ENCODE measurements around the gene ACTR1A. TPM values are rescaled to one million over a fixed set of nuclear protein-coding genes. Genes with fewer than 3 reads are reported as not detected.

The ACTR1A gene
- total RNA-seq: 100 to 1,000 TPM in 5 of 8 experiments, 10 to 100 TPM in 3; 70.4 to 138 (median 108) TPM

- in situ Hi-C loops (cut with MboI; ENCODE audit: low pct_unique_long_range_greater_than_20kb in 2 of 9, low sequenced_read_pairs in 9 of 9, unreplicated experiment in 9 of 9): loop anchor here in 1 of 9 experiments (10.0 kb wide), 1 partner anchor 82 kb away; no protein-coding TSS in a partner anchor
Observed at GRCh38 chr10:102502337-102503151, at the start of gene ACTR1A. ACTR1A (minus strand) TSS chr10:102502712; CDS start chr10:102502647, 65 bp downstream.

GRCh38 chr10:102550636-102551210 is 48.2 kb upstream of the ACTR1A start:
- Histone ChIP-seq H3K4me3 (no peak overlapping the region), H3K27ac (no peak overlapping the region), H3K4me1 (replicated peaks in 1 of 2) (no peaks in the 10 kb centered on the region)
- no peak for ATAC-seq (replicated peaks in 6 of 8)
- in situ Hi-C loops (cut with MboI; ENCODE audit: low pct_unique_long_range_greater_than_20kb in 2 of 9, low sequenced_read_pairs in 9 of 9, unreplicated experiment in 9 of 9): no loop called here
- WGBS, 10 experiments: 80 to 100% (median 100%) methylated on average over 1 to 4 of the region's 9 CpGs; no CpG with 5 or more reads in 2 of the 10 experiments

More at GRCh38 chr10:102502337-102503151, at the start of gene ACTR1A:
- WGBS, 10 experiments: 0 to 2% (median 0%) methylated on average over 2 to 9 of the region's 42 CpGs; no CpG with 5 or more reads in 3 of the 10 experiments
- peak within 1 kb of the TSS; percentile 66 to 73 for H3K27ac ChIP-seq
- peak within 1 kb of the TSS; percentile 72 to 89 (median 86) for H3K4me3 ChIP-seq
- ATAC-seq (replicated peaks in 6 of 8): peak; percentile 57 to 78 (median 71)
- H3K4me1 ChIP-seq (replicated peaks in 1 of 2): peaks cover 0 to 5% of the 10 kb centered on the region in 2 donors

- Histone ChIP-seq H3K27ac (no peak overlapping the region), H3K4me1 (replicated peaks in 1 of 2) (no peaks in the 10 kb centered on the region), H3K4me3 (no peak overlapping the region)
- no peak for ATAC-seq (replicated peaks in 6 of 8)
- in situ Hi-C loops (cut with MboI; ENCODE audit: low pct_unique_long_range_greater_than_20kb in 2 of 9, low sequenced_read_pairs in 9 of 9, unreplicated experiment in 9 of 9): no loop called here
- WGBS, 10 experiments: 100% methylated on average over 1 of the region's 1 CpG; no CpG with 5 or more reads in 7 of the 10 experiments
Observed at GRCh38 chr10:102549549-102549948, 47.0 kb upstream of the ACTR1A start.

GRCh38 chr10:102546606-102547320 is 44.3 kb upstream of the ACTR1A start:
- 0 to 83% (median 80%) methylated on average over 1 to 10 of the region's 12 CpGs; no CpG with 5 or more reads in 5 of the 10 experiments for WGBS, 10 experiments
- ATAC-seq (replicated peaks in 6 of 8): peak in 3 of 8 experiments; percentile 62 to 83 (median 82)
- Histone ChIP-seq H3K27ac (no peak overlapping the region), H3K4me1 (replicated peaks in 1 of 2) (no peaks in the 10 kb centered on the region), H3K4me3 (no peak overlapping the region)
- in situ Hi-C loops (cut with MboI; ENCODE audit: low pct_unique_long_range_greater_than_20kb in 2 of 9, low sequenced_read_pairs in 9 of 9, unreplicated experiment in 9 of 9): no loop called here

GRCh38 chr10:102545997-102546396 is 43.5 kb upstream of the ACTR1A start:
- in situ Hi-C loops (cut with MboI; ENCODE audit: low pct_unique_long_range_greater_than_20kb in 2 of 9, low sequenced_read_pairs in 9 of 9, unreplicated experiment in 9 of 9): no loop called here
- ATAC-seq (replicated peaks in 6 of 8): no peak
- Histone ChIP-seq H3K4me3 (no peak overlapping the region), H3K27ac (no peak overlapping the region), H3K4me1 (replicated peaks in 1 of 2) (no peaks in the 10 kb centered on the region)
- 0 to 100% (median 71%) methylated on average over 1 to 2 of the region's 2 CpGs; no CpG with 5 or more reads in 6 of the 10 experiments for WGBS, 10 experiments

GRCh38 chr10:102545265-102545871 is 42.9 kb upstream of the ACTR1A start:
- peak in 3 of 8 experiments; percentile 49 to 92 (median 88) for ATAC-seq (replicated peaks in 6 of 8)
- no peaks in the 10 kb centered on the region for H3K4me1 ChIP-seq (replicated peaks in 1 of 2)
- no peak overlapping the region for H3K4me3 ChIP-seq
- 0 to 96% (median 67%) methylated on average over 1 to 7 of the region's 7 CpGs; no CpG with 5 or more reads in 1 of the 10 experiments for WGBS, 10 experiments
- in situ Hi-C loops (cut with MboI; ENCODE audit: low pct_unique_long_range_greater_than_20kb in 2 of 9, low sequenced_read_pairs in 9 of 9, unreplicated experiment in 9 of 9): no loop called here
- H3K27ac ChIP-seq: no peak overlapping the region

- in situ Hi-C loops (cut with MboI; ENCODE audit: low pct_unique_long_range_greater_than_20kb in 2 of 9, low sequenced_read_pairs in 9 of 9, unreplicated experiment in 9 of 9): no loop called here
- no peak overlapping the region for H3K27ac ChIP-seq
- H3K4me3 ChIP-seq: no peak overlapping the region
- ATAC-seq (replicated peaks in 6 of 8): no peak
- WGBS, 10 experiments: 66 to 100% (median 84%) methylated on average over 3 to 8 of the region's 8 CpGs
- H3K4me1 ChIP-seq (replicated peaks in 1 of 2): no peaks in the 10 kb centered on the region
Observed at GRCh38 chr10:102542800-102543418, 40.4 kb upstream of the ACTR1A start.

GRCh38 chr10:102540023-102540422 is 37.5 kb upstream of the ACTR1A start:
- ATAC-seq (replicated peaks in 6 of 8): peak in 3 of 8 experiments; percentile 75 to 84 (median 81)
- 60 to 100% (median 93%) methylated on average over 1 of the region's 1 CpG; no CpG with 5 or more reads in 4 of the 10 experiments for WGBS, 10 experiments
- Histone ChIP-seq H3K27ac (no peak overlapping the region), H3K4me1 (replicated peaks in 1 of 2) (no peaks in the 10 kb centered on the region), H3K4me3 (no peak overlapping the region)
- in situ Hi-C loops (cut with MboI; ENCODE audit: low pct_unique_long_range_greater_than_20kb in 2 of 9, low sequenced_read_pairs in 9 of 9, unreplicated experiment in 9 of 9): no loop called here

- WGBS, 10 experiments: 83 to 100% (median 92%) methylated on average over 1 to 2 of the region's 2 CpGs; no CpG with 5 or more reads in 5 of the 10 experiments
- H3K4me1 ChIP-seq (replicated peaks in 1 of 2): no peaks in the 10 kb centered on the region
- in situ Hi-C loops (cut with MboI; ENCODE audit: low pct_unique_long_range_greater_than_20kb in 2 of 9, low sequenced_read_pairs in 9 of 9, unreplicated experiment in 9 of 9): no loop called here
- no peak for ATAC-seq (replicated peaks in 6 of 8)
- no peak overlapping the region for H3K4me3 ChIP-seq
- no peak overlapping the region for H3K27ac ChIP-seq
Observed at GRCh38 chr10:102538811-102539210, 36.3 kb upstream of the ACTR1A start.

- no peak overlapping the region for H3K4me3 ChIP-seq
- no peaks in the 10 kb centered on the region for H3K4me1 ChIP-seq (replicated peaks in 1 of 2)
- H3K27ac ChIP-seq: no peak overlapping the region
- no peak for ATAC-seq (replicated peaks in 6 of 8)
- in situ Hi-C loops (cut with MboI; ENCODE audit: low pct_unique_long_range_greater_than_20kb in 2 of 9, low sequenced_read_pairs in 9 of 9, unreplicated experiment in 9 of 9): no loop called here
- 93 to 100% (median 100%) methylated on average over 1 to 2 of the region's 2 CpGs; no CpG with 5 or more reads in 2 of the 10 experiments for WGBS, 10 experiments
Observed at GRCh38 chr10:102537948-102538347, 35.4 kb upstream of the ACTR1A start.

GRCh38 chr10:102537367-102537766 is 34.9 kb upstream of the ACTR1A start:
- in situ Hi-C loops (cut with MboI; ENCODE audit: low pct_unique_long_range_greater_than_20kb in 2 of 9, low sequenced_read_pairs in 9 of 9, unreplicated experiment in 9 of 9): no loop called here
- Histone ChIP-seq H3K4me3 (no peak overlapping the region), H3K4me1 (replicated peaks in 1 of 2) (no peaks in the 10 kb centered on the region), H3K27ac (no peak overlapping the region)
- ATAC-seq (replicated peaks in 6 of 8): no peak

GRCh38 chr10:102535481-102536147 is 33.1 kb upstream of the ACTR1A start:
- ATAC-seq (replicated peaks in 6 of 8): no peak
- 80 to 100% (median 100%) methylated on average over 1 to 5 of the region's 7 CpGs; no CpG with 5 or more reads in 3 of the 10 experiments for WGBS, 10 experiments
- no peak overlapping the region for H3K4me3 ChIP-seq
- no peaks in the 10 kb centered on the region for H3K4me1 ChIP-seq (replicated peaks in 1 of 2)
- in situ Hi-C loops (cut with MboI; ENCODE audit: low pct_unique_long_range_greater_than_20kb in 2 of 9, low sequenced_read_pairs in 9 of 9, unreplicated experiment in 9 of 9): no loop called here
- no peak overlapping the region for H3K27ac ChIP-seq

Data from motor neuron (in vitro differentiated cells).